HG02970 (cell line): ENCODE measurements around the gene BTBD9.

Experiments used
- ATAC-seq: cut with Tn5 transposase; IDR thresholded peaks from one replicate; pipeline ENCODE4 v1.9.1; 2021; ENCODE audit warnings: mild to moderate bottlenecking, moderate library complexity, moderate number of reproducible peaks; ENCODE audit not compliant: unreplicated experiment, low FRiP score

The BTBD9 gene

DNA sequence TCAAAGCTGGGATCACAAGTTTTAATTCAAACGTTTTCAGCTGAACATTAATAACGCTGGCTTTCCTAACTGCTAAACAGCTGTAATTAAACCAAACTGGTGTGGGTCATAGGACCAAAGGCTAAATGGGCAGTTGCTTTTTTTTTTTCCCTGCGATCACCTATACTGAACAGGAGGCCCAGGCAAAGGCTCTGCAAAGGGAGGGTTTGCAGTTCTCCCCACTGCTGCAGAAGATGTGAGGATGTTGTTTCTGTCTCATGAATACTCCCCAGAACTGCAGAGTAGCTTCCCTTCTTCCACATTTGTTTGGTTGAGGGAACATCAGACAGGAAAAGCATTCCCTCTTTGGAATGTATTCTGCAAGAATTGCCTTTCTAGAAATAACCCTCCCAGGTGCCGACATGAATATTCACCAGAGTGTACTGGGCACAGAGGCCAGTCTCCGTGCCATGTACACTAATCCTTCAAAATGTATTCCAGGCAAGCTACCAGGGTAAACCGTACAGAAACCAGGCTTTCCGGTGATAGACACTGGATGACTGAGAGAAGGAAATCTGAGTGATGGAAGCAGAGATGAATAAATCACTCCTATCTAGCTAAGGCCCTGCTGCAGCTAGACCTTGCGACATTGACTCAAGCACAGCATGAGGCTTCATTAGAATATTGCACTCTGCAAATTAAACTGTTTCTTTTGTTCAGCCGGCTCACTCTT lies 370.1 kb downstream of the BTBD9 start:
- ATAC-seq, result no peak

DNA sequence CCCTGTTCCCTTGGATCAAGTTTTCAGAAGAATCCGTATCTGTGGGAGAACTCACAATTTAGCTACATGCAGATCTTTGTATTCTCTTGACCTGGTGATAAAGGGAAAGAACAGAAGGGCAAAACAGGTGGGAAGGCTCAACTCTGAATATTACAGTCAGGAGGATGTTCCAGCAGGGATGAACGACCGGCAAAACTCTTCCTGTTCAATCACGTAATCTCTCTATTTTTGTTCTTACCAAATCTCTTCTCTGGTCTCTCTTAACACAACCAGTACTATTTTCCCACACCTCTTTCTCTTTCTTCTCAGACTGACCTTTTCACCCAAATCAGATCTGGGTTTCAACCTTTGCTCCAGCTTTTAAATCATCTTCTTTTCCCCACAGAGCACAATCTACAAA lies 371.4 kb downstream of the BTBD9 start:
- no peak for ATAC-seq

DNA sequence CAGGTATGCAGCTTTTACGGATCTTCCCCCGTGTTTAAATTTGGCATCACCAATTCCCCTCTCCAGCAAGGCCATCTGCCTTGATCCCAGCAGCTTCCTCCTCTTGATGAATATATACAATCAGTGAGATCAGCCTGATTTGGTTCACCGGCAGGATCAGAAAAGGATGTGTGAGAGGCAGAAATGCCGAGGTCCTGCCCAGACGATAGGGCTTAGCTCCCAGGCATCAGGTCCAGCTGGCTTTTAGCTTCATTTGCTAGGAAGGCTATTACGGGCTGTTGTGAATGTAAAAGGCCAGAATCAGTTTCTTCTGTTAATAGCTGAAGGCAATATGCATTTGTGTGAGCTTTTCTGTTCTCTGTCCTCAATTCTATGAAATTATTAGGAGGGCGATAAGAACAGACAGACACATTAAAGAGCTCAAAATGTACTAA lies 372.8 kb downstream of the BTBD9 start:
- no peak for ATAC-seq

DNA sequence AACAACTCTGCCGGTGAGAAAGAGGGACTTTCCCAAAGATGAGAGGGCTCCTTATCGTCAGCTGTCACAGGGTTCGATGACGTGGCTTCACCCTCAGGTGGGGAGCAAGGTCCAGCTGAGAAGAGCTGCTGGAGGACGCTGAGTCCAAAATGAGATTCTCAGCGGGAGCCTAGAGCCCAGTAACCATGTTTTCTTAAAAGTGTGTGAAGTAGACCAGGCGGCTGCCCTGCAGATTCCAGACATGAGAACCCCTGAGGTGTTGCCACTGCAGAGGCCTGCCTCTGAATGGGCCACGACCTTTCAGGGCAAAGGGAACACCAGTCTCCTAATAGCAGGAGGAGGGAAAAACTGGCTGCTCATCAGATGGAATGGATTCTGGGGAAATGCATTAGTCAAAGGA lies 375.1 kb downstream of the BTBD9 start:
- no peak for ATAC-seq

DNA sequence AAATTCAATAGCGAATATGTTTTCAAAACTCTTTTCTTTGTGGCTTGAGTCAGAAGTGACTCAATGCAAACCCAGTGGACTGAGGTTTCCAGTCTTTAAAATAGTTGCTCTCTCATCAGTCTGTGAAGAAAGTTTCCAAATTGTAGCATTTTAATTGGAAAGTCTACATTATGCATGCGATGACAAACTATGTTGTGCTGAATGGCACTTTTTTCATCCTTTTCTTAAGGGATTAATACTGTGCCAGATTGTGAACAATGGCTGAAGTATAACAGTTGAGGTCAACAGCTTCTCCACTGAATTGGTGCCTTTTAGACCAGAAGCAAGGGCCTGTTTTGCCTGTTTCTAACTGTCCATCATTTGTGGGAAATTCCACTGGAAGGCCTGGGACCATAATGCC lies 377.1 kb downstream of the BTBD9 start:
- ATAC-seq, result no peak

DNA sequence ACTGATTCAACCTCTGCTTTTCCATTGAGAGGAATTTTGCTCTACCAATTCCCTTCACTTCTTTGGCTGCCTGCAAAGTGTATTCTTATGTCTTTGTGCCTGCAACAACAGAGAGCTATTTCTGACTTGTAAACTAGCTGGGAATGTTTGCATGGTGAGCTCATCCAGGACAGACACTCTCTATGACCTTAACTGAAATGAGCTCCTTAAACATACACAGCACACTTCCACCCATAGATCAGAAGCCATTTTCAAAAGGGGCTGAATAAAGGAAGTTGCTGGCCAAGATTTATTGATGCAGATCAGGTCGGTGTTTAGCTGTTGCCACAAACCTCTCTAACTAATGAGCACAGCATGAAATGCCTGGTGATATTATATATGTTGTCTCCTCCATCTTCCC lies 377.7 kb downstream of the BTBD9 start:
- no peak for ATAC-seq

DNA sequence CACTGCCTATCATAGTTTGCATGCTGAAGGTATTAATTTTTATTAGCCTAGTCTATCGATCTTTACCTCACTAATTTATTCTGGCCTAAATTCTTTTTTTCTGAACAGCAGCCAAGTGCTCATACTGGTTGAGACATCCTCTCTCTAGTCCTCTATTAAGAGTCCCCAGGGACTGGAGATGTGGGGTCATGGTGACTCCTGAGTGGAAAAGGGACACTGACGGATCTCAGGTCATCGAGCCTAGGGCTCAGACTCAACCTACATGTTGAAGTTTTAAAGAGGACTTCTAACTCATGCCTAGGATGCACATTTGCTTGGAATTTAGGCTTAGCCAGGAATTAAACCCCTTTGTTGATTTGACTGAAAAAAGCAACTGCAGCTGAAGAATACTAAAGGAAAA lies 378.1 kb downstream of the BTBD9 start:
- no peak for ATAC-seq

DNA sequence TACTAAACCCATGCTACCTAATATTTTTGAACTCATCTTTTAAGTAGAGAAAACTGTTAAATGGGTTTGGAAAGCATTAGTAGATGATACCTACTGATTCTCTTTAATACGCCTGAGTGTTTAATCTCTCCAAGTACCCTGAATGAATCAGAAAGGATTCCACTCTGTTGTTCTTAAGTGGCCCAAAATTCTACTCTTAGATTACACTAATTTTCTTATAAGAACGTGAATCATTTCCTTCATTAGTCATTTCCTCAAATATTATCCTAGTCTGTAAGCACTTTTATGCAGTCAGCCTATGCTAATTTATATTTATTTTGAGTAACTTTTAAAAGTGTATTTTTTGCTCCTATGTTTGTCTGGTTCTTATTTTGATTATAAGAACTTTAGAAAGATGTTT lies 380.0 kb downstream of the BTBD9 start:
- no peak for ATAC-seq

DNA sequence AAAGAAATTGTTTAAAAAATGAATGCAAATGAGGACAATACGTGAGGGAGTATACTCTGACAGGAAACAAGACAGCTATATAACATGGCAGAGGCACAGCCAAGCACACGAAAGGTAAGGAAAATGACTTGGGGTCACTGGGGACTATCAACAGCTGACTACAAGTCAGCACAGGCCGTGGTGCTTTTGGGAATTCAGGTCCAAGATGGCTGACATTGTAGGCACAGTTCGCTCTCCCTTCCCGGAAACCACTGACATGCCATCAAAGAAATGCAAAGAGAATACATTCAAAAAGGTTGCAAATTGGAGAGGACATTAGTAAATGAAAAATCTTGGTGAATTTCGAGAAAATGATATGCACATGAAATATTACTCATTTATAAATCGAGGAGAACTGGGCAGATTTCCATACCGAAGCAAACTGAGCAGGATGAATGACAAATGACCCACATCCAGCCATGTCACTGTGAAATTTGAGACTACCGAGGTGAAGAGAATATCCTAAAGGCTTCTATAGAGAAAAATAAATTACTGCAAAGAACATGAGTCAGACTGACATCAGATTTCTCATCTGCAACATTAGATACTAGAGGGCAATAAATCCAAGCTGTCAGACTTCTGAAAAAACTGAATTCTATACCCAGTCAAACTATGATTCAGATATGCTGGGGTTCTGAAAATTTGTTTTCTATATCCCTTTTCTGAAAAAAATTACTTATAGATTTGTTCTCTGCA lies 391.1 kb downstream of the BTBD9 start:
- no peak for ATAC-seq

DNA sequence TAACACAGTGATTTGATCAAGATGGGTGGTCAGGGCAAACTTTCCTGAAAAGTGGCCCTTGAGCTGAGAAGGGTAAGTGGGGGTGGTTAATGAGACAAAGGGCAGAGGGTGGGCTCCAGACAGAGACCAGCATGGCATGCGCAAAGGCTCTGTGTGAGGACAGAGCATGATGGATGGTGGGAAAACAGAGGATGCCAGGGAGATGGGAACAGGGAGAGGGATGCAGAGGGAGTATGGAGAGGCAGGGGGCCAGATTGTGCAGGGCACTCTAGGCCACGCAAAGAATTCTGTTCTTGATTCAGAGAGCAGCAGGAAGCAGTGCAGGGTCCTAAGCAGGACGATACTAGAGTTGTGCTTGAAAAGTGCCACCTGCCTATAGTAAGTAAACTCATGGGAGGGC lies 394.4 kb downstream of the BTBD9 start:
- ATAC-seq, result no peak

DNA sequence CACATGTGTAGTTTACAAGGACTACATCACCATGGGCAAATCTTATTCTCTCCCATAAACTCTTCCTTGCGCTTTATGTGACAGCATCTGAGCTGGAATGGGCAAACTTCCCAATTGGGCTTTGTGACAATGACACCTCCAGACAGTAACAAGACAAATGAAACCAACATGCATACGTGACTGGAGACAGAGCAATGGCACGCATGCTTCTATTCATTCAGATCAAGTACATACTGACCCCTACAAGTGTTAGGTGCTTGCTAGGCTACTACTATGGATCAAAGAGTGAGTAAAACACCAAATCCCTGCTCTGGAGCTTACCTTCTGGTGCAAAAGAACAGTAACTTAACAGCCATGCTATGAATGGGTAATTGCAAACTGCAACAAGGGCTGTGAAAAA lies 394.9 kb downstream of the BTBD9 start:
- no peak for ATAC-seq

DNA sequence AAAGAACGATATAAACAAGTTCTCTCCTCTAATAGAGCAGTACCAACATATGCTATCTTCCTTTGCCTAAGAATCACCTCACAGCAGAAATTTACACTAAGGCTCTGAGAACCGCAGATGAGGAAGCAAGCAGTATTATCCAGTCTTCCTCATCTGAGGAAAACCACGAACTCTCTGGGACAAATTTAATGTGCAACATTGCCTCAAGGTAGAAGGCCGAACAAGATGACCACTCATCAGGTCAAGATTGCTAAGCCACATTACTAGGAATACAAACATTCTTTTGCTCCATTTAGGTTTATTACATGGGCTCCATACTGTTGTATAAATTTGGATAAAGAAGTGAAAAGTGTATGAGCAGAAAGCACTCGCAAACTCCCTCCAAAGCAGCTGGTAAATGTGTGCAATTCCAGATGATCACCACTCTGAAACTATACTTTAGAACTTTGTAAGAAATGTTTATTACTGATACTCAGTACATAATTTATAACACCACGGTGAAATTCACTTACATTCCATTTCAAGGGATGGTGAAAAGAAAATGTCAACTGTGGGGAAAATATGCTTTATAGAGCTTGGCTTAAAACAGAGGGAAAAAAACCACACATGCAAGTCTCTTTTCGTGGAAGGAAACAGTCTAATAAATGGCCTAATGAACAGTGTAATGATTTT lies 398.4 kb downstream of the BTBD9 start:
- no peak for ATAC-seq

DNA sequence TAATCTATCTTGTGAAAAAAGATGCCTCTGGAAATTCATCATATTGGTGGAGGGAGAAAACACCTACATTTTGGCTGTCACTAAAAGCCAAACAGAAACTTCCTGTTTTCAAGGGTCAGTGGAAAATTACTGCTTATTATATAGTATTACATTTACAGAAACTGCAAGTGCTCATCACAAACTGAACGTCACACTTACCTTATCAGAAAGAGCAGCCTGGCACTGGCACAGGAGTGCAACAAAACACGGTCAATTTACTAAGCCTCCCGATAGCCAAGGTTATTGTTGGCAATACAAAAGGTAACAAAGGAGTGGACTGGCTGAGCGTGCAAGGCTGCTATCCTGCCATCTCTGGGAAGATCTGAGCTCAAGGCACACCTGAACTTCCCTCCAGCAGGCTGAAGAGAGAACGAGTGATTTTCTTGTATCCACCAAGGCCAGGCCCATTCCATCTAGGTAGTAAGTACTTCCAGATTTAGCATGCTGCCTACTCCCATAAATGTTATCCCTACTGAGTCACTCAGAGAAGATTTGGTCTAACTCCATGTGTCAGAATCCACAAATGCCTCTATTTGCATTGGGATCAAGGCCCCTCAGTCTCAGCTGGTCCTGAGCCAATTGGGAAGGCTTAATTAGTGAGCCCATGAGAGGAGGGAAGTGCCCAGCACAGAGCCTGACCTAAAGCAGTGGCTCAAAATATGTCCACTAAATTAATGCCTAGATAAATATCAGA lies 399.8 kb downstream of the BTBD9 start:
- no peak for ATAC-seq

DNA sequence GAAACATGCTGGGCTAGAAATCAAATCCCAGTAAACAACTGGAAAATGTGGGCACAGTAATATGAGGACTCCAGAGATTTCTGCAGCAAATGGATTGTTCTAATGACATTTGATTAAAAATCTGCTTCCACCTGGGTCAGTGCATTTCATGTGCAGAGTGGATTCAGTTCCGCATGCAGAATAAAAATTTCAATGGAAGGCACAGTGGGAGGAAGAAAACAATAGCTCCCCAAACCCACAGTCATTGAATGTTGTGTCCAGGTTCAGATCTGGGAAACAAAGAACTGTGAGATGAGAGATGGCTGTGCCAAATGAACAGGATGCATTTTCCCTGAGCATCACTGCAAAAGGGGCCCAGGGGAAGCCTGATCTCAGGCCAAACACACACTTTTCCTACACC lies 403.1 kb downstream of the BTBD9 start:
- no peak for ATAC-seq

DNA sequence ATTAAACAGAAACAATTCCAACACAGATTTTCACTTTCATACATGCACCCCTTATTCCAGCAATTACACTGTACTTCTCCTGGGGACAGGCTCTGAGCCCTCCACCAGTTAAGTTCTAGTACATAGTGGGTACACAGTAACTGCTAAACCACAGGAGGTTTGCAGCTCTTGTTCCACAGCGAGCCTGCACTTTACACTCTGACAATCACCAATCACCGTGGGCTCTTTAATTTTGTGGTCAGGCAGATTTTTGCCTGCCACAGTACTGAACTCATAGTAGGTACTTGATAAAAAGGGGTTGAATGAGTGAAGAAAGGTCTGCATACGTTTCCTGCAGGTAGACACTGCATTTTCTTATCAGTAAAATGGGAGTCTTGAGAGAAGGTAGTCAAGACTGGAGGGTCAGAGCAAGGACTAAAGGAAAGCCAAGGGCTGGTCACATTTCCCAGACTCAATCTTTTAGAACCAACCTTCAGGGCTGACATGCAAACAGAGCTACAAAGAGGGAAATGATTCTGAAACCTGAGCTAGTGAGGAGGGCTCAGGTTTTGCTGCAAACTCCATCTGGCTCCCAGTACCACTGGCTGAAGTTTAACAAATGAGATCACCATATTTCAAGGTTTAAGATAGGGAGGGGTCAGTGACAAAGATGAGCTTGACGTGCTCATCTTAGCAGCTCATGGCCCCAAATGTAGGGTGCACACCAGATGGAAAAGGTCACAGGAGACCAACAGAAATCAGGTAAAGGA lies 404.6 kb downstream of the BTBD9 start:
- no peak for ATAC-seq

DNA sequence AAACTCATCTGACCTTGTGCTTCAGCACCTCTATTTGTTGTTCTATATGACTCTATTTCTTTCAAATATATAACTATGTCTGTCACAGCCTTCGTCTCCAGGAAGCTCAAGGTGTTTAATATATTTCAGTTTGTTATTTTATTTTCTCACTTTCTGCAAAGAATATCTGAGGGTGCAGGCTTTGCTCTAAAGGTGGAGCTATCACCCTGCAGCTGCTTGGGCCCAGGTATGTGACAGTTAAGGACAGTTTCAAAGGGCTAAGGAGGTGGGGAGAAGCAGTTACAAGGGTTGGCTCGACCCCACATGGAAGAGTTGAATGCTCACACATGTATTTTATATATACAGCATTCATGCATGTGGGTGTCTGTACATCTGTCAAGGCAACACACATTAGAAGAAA lies 405.6 kb downstream of the BTBD9 start:
- no peak for ATAC-seq

DNA sequence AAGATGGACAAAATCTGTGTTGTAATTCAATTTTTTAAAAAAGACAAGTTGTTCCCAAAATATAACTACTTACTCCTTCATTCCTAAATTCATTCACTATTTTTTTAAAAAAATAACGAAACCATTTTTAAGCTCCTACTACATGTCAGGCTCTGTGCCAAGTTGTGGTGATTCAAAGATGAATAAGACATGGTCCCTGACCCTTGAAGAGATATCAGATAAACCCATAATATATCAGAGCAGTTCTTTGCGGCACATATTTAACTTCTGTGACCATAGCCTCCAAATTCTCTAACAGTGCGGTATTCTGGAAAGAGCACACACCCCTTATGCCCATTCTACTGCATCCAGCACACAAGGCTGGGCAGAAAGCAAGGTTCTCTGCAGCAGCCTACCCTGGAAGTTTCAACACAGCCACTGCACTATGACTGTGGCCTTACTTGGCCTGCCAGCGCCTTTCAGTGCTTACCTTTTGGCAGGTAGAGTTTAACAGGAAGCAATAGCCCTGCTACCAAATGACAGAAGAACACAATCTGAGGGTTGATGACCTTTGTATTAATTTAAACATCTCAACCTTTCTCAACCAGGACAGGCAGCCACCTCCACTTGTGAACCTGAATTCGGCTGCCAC lies 406.5 kb downstream of the BTBD9 start:
- ATAC-seq, result no peak

DNA sequence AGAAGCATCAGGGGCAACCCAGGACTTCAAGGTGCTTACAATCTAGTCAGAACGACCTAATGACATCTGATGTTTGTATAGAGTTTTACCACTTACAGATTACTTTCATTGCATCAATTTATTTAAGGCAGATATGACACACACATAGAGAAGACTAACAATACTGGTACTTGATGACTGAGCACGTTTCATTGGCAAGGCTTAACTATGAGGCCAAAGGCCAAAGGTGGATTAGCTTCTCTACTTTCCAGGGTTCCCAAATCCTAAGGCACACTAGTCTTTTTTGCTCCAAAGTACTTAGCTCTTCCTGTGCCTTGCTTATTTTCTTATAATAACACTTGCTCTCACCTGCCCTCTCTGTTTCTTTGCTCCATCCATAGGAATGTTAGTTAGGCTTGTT lies 414.0 kb downstream of the BTBD9 start:
- no peak for ATAC-seq

DNA sequence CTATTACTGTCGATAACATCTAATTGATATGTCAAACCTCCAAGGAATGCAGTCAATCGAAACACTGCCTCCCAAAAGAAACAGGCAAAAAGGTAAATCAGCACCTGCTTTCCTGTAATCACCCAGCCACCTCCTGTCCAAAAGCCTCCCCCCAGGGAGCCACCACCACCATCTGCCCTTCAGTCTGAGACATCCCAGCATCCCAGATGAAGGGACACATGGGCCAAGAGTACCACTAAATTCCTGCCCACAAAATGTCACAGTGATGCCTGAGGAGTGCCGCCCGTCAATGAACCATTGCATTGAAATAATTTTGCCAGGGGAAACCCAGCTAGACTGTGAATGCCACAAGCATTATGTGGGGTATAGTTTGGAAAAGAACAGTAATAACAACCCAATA lies 418.5 kb downstream of the BTBD9 start:
- no peak for ATAC-seq
